ENCODE measurements around the gene CSNK2A3. TPM values are rescaled to one million over a fixed set of nuclear protein-coding genes. Genes with fewer than 3 reads are reported as not detected.

Gene CSNK2A3
- total and polyA plus RNA-seq, 12 donors = 0.57 to 2.2 (median 0.99) TPM; not detected in 1

DNA sequence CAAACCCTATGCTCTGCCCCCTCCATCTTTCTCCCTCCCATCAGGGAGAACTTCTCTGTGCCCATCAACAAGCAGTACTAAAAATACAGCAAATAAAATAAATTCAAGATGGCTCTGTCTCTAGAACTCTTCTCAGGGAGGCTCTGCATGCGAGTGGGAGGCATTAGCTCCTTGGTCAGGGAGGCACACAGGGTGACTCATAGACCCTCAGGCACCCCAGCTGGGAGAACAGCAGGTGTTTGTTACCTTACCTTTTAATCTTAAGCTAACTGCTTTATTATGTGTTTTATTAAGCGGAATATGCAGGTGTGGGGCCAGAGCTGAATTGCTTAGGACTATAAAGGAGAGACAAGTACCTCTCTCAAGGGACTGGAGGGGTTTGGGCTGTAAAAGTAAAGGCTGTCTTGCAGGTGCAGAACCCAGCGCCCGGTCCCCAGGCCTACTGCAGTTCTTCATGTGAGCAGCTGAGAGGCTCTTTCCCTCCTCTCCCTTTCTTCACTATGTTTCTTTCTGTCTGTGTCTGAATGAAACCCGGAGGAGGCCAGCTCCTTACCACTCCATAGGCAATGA lies 20.8 kb downstream of the CSNK2A3 start:
- intact Hi-C loops (cut with DNase I) = loop anchor here in 2 of 10 donors (10.0 kb wide), 1 partner anchor 293 kb away; the partner anchor contains the start of gene GALNT18 (in 2 of the 2)
- DNase-seq (no peak), ATAC-seq (no peak)
- H3K36me3 ChIP-seq = peaks cover 0 to 81% (median 0%) of the 10 kb centered on the region in 9 donors
- H3K27ac ChIP-seq = no peak overlapping the region
- WGBS, 2 donors = 78 to 87% methylated on average over 5 of the region's 5 CpGs
- TF ChIP-seq, protein P1, sequence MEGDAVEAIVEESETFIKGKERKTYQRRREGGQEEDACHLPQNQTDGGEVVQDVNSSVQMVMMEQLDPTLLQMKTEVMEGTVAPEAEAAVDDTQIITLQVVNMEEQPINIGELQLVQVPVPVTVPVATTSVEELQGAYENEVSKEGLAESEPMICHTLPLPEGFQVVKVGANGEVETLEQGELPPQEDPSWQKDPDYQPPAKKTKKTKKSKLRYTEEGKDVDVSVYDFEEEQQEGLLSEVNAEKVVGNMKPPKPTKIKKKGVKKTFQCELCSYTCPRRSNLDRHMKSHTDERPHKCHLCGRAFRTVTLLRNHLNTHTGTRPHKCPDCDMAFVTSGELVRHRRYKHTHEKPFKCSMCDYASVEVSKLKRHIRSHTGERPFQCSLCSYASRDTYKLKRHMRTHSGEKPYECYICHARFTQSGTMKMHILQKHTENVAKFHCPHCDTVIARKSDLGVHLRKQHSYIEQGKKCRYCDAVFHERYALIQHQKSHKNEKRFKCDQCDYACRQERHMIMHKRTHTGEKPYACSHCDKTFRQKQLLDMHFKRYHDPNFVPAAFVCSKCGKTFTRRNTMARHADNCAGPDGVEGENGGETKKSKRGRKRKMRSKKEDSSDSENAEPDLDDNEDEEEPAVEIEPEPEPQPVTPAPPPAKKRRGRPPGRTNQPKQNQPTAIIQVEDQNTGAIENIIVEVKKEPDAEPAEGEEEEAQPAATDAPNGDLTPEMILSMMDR (IDR thresholded peaks at IDR 0.05) = no peak
- peaks cover 0 to 7% (median 0%) of the 10 kb centered on the region in 9 donors for H3K4me1 ChIP-seq
- H3K4me3 ChIP-seq = no peak overlapping the region
- no peaks in the 10 kb centered on the region for H3K9me3 ChIP-seq
- no peaks in the 10 kb centered on the region for H3K27me3 ChIP-seq

DNA sequence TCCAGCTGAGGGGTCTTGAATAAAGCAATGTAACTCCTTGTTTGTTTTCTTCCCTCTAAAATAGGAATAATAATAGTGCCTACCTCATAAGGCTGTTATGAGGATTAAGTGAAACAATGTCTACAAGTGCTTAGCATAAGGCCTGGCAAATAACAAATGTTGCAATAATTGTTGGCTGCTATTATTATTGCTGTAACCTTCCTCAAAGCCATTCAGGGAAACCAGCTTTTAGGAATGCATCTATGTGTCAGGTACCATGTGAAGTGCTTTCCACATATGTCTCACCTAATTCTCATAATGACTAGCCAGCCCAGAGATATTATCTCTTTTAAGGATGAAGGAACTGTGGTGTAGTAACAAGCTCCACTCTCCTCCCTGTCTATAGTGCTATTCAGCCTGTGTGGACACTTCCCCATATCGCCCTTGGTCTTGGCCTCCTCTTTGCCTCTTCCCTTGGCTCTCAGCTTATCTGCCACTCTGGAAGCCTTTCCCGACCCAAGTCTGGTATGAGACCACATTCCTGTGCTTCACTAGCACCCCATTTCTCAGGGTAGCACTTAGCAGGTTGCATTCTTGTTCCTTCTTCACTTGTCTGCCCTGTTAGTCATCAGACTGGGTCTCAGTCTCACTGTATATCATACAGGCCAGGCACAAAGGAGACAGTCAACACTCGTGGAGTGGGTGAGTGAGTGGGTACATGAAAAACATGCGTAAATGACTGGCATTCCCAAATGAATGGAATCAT lies 23.8 kb downstream of the CSNK2A3 start:
- WGBS, 2 donors = 54 to 69% methylated on average over 4 of the region's 4 CpGs
- ATAC-seq = peak in 1 of 8 donors; percentile 60
- intact Hi-C loops (cut with DNase I) = no loop called here
- no peak for DNase-seq
- TF ChIP-seq, protein P1 (IDR thresholded peaks at IDR 0.05) = no peak
- no peaks in the 10 kb centered on the region for H3K4me1 ChIP-seq
- no peak overlapping the region for H3K4me3 ChIP-seq
- no peaks in the 10 kb centered on the region for H3K27me3 ChIP-seq
- peaks cover 0 to 95% (median 8%) of the 10 kb centered on the region in 9 donors for H3K36me3 ChIP-seq
- no peak overlapping the region for H3K27ac ChIP-seq
- H3K9me3 ChIP-seq = no peaks in the 10 kb centered on the region

DNA sequence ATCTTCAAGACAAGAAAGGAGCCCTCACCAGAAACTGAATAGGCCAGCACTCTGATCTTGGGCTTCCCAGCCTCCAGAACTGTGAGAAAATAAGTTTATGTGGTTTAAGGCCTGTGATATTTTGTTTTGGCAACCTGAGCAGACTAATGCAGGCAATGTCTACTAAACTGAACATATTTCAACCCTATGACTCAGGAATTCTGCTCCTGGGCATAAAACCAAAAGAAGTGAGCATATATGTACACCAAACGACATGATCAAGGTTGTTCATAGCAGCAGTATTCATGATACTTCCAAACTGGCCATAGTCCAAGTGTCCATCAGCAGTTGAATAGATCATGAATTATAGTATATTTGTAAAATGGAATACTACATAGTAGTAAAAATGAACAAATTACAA lies 29.0 kb downstream of the CSNK2A3 start:
- H3K27me3 ChIP-seq = no peaks in the 10 kb centered on the region
- H3K36me3 ChIP-seq = peaks cover 0 to 91% (median 10%) of the 10 kb centered on the region in 9 donors
- H3K4me3 ChIP-seq = no peak overlapping the region
- TF ChIP-seq, protein P1 (IDR thresholded peaks at IDR 0.05) = no peak
- H3K27ac ChIP-seq = no peak overlapping the region
- intact Hi-C loops (cut with DNase I) = no loop called here
- H3K9me3 ChIP-seq = peaks cover 0 to 10% (median 0%) of the 10 kb centered on the region in 11 donors
- no peak for DNase-seq
- no peaks in the 10 kb centered on the region for H3K4me1 ChIP-seq
- WGBS, 2 donors = 83 to 84% methylated on average over 1 of the region's 1 CpG
- no peak for ATAC-seq

DNA sequence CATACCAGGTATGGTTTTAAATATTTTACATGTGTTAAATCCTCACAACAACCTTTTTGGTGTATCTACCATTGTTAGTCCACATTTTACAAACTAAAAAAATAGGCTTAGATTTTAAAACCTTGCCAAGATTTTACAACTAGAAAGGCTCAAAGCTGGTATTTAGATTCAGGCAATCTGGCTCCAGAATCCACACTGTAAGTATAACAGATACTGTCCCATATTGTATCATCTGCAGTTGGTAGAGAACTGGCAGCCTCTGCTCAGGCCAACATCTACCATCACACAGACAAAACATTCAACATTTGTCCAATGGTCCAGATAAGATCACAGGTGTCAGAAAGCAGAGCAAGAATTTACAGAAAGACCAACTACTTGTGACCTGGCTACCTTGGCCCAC lies 30.9 kb downstream of the CSNK2A3 start:
- intact Hi-C loops (cut with DNase I) = no loop called here
- Histone ChIP-seq H3K36me3 (peaks cover 0 to 84% (median 8%) of the 10 kb centered on the region in 9 donors), H3K4me3 (no peak overlapping the region), H3K27ac (no peak overlapping the region), H3K4me1 (no peaks in the 10 kb centered on the region), H3K9me3 (peaks cover 0 to 10% (median 0%) of the 10 kb centered on the region in 11 donors), H3K27me3 (no peaks in the 10 kb centered on the region)
- TF ChIP-seq, protein P1 (IDR thresholded peaks at IDR 0.05) = no peak
- no peak for ATAC-seq
- no peak for DNase-seq

All from heart right ventricle (tissue), 16 donors.